Neural crest cell (in vitro differentiated cells): ENCODE data around the gene GPR152. TPM values are rescaled to one million over a fixed set of nuclear protein-coding genes. Genes with fewer than 3 reads are reported as not detected.

Experiments used
- DNase-seq: peaks from one replicate; pipeline ENCODE4 v3.0.0; 2021; ENCODE audit warnings: low read depth, mixed read lengths, low spot score
- H3K27ac Mint-ChIP-seq: one replicate; pipeline ENCODE4 v1.8.0; 2021; ENCODE audit warnings: mild to moderate bottlenecking, mixed read lengths; ENCODE audit not compliant: unreplicated experiment
- H3K27me3 Mint-ChIP-seq: 2 replicates; pipeline ENCODE4 v1.8.0; 2021; ENCODE audit warnings: low read depth, mild to moderate bottlenecking, mixed read lengths
- H3K36me3 Mint-ChIP-seq: 2 replicates; pipeline ENCODE4 v1.8.0; 2021; ENCODE audit warnings: low read depth, mild to moderate bottlenecking, mixed read lengths
- H3K4me1 Mint-ChIP-seq: 2 replicates; pipeline ENCODE4 v1.8.0; 2021; ENCODE audit warnings: mixed read lengths
- H3K4me3 Mint-ChIP-seq: one replicate; pipeline ENCODE4 v1.8.0; 2021; ENCODE audit warnings: mild to moderate bottlenecking, mixed read lengths
- H3K9me3 Mint-ChIP-seq: 2 replicates; pipeline ENCODE4 v1.8.0; 2021; ENCODE audit warnings: mixed read lengths
- total RNA-seq: library from RNA; stranded (reverse); gene quantifications from 2 replicates; pipeline ENCODE4 v1.2.1, GENCODE V29; 2021
- TF ChIP-seq, protein P1 (sequence below): fragments of 200-600 bp; sonication (generic); conservative IDR thresholded peaks from 2 replicates; pipeline ENCODE4 v1.5.0; 2021; ENCODE audit warnings: antibody characterized with exemption, mild to moderate bottlenecking

The GPR152 gene
- total RNA-seq, 1 donor from 2014 or later = not detected

DNA sequence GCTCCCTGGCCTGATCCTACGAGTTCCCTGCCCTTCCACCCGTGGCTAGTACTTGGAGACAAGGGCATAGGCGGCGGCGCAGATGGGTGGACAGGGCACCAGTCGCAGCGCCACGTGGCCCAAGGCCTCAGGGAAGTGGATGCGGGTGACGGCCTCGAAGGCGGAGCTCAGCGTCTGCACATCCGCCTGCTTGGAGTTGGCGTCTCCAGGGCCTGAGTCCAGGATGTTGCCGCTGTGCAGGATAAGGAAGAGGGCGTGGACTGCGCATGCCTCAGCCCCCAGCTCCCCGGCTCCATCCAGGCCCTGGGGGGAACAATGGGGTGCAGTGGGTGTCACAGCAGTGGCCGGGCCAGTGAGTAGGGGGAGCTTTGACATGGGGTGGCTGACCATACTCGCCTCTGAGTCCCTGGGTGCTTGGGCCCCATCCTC lies 46.0 kb upstream of the GPR152 start:
- TF ChIP-seq, protein P1, sequence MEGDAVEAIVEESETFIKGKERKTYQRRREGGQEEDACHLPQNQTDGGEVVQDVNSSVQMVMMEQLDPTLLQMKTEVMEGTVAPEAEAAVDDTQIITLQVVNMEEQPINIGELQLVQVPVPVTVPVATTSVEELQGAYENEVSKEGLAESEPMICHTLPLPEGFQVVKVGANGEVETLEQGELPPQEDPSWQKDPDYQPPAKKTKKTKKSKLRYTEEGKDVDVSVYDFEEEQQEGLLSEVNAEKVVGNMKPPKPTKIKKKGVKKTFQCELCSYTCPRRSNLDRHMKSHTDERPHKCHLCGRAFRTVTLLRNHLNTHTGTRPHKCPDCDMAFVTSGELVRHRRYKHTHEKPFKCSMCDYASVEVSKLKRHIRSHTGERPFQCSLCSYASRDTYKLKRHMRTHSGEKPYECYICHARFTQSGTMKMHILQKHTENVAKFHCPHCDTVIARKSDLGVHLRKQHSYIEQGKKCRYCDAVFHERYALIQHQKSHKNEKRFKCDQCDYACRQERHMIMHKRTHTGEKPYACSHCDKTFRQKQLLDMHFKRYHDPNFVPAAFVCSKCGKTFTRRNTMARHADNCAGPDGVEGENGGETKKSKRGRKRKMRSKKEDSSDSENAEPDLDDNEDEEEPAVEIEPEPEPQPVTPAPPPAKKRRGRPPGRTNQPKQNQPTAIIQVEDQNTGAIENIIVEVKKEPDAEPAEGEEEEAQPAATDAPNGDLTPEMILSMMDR = no peak
- Mint-ChIP-seq H3K36me3 (peaks cover 12% of the 10 kb centered on the region), H3K4me1 (peaks cover 7% of the 10 kb centered on the region), H3K9me3 (no peaks in the 10 kb centered on the region), H3K27ac (no peak overlapping the region), H3K27me3 (no peaks in the 10 kb centered on the region), H3K4me3 (no peak overlapping the region)
- DNase-seq = no peak

DNA sequence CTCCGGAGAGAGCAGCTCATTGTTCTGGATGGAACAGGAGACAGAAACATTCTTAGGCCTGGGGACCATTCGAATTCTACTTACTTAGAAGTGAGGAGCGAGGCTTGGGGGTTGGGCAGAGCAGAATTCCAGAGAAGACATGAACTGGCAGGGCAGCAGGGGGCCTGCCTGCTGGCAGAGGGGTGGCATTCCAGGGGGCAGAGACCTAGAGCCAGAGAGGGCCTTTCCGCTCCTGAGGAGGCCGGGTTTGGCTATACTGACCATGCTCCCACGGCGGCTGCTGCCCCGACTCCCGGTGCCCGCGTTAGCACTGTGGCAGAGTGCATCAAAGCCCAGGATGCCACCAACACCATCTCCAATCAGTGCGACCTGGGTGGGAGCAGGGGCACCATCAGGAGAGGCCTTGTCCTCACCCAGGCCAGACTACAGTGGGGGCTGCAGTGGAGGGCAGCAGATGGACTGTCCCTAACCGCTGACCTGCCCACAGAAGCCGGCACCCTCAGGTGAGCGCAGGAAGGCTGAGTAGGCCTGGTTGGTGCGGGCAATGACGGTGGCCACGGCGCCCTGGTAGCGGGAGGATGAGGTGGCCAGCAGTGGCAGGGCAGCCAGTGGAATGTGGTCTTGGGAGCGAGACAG lies 45.2 kb upstream of the GPR152 start:
- Mint-ChIP-seq H3K9me3 (no peaks in the 10 kb centered on the region), H3K27ac (no peak overlapping the region), H3K4me1 (peaks cover 2% of the 10 kb centered on the region), H3K36me3 (peaks cover 12% of the 10 kb centered on the region), H3K4me3 (no peak overlapping the region), H3K27me3 (no peaks in the 10 kb centered on the region)
- DNase-seq = no peak
- TF ChIP-seq, protein P1 = no peak

DNA sequence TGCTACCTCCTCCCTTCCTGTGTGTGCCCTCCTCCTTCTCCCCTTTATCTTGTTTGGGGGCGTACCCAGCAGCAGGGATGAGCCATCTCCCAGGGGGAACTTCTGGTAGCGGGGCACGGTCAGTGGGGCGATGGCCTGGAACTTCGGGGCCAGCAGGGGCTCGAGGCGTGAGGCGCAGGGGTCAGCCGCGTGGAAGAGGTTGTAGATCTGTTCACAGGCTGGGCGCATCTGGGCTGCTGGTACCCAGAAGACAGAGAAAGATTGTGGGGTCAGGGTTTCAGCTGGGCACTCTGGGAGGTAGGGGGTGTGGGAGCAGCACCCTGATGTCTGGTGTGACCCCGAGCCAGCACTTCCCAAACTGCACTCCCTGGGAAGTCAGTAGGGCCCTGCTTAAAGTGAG lies 43.6 kb upstream of the GPR152 start:
- DNase-seq = no peak
- peaks cover 10% of the 10 kb centered on the region for H3K36me3 Mint-ChIP-seq

DNA sequence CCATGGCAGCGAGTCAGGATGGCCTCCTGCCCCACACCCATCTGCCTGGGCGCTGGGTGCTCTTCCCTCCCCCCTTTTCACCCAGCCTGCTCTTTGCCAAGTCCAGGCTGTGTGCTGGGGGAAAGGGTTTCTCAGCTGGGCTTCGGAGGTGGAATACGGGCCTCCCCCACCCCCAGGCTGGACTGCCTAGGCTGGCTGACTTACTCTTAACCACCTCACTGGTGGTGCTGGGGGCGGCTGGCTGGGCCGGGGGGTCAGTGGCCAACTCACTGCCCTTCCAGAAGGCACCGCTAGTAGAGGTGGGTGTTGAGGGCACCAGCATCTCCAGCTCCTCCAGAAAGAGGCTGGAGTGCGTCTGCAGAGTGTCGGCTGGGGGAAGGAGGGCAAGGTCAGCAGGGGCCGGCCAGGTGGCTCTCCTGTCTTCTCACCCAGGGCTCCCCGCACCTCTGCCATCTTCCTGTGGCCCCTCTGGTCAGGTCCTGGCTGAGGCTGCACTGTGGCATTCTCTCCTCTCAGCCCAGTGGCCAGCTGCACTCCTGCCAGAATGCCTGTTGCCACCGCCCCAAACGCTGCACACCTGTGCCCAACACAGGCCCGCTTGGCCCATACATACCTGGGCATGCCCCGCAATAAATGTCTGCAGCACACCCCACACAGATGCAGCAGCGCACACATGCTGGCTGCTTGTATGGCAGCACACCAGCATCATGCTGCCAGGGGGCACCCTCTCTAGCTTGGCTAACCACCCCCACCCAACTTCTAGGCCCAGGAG lies 42.9 kb upstream of the GPR152 start:
- Mint-ChIP-seq H3K27ac (no peak overlapping the region), H3K27me3 (no peaks in the 10 kb centered on the region), H3K4me1 (peaks cover 5% of the 10 kb centered on the region), H3K4me3 (no peak overlapping the region), H3K9me3 (no peaks in the 10 kb centered on the region), H3K36me3 (peaks cover 3% of the 10 kb centered on the region)
- DNase-seq = no peak
- TF ChIP-seq, protein P1 = no peak

More for the DNA sequence above, 43.6 kb upstream of the GPR152 start:
- H3K4me1 Mint-ChIP-seq = peaks cover 1% of the 10 kb centered on the region
- H3K4me3 Mint-ChIP-seq = no peak overlapping the region
- H3K27ac Mint-ChIP-seq = no peak overlapping the region
- H3K9me3 Mint-ChIP-seq = no peaks in the 10 kb centered on the region
- H3K27me3 Mint-ChIP-seq = no peaks in the 10 kb centered on the region
- TF ChIP-seq, protein P1 = no peak

DNA sequence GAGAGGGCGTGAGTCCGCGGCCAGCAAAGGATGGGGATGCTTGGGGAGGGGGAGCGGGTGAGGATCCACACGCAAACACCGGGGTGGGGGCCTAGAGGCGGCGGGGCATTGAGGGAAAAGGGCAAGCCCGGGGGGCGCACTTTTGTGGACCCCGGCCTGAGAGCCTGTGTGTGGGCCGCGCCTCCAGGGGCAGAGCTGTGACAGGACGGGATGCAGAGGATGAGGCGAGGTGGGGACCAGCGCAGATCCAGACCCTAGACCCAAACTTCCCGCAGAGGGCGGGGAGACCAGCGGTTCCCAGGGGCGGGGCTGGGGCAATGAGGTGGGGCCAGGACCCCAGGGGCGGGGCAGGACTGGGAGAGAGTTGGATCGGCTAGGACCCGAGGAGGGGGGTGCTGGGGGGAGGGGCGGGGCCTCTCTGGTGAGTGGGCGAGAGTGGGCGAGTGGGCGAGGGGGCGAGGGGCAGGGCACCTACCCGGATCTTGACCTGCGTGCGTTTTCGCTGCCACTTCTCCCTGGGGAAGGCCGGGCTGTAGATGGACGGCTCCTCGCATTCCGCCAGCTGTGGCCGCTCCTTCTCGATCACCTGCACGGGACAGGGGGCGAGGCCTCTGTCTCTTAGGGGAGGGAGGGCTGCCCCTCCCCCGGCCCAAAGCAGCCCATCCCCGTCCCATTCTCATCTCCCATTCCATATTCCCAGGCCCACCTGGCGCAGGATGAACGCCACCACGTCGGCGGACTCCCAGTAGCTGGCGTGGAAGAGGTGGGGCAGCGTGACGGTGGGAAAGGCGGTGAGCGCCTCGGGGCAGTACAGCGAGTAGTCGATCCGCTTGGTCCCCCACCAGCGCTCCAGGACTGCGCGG lies 42.1 kb upstream of the GPR152 start:
- no peak for DNase-seq
- Mint-ChIP-seq H3K27me3 (no peaks in the 10 kb centered on the region), H3K9me3 (no peaks in the 10 kb centered on the region), H3K4me3 (no peak overlapping the region), H3K27ac (no peak overlapping the region), H3K4me1 (peaks cover 8% of the 10 kb centered on the region), H3K36me3 (peaks cover 5% of the 10 kb centered on the region)
- TF ChIP-seq, protein P1 = no peak
